Measurements from ENCODE around the gene ZFX.

ZFX gene

DNA sequence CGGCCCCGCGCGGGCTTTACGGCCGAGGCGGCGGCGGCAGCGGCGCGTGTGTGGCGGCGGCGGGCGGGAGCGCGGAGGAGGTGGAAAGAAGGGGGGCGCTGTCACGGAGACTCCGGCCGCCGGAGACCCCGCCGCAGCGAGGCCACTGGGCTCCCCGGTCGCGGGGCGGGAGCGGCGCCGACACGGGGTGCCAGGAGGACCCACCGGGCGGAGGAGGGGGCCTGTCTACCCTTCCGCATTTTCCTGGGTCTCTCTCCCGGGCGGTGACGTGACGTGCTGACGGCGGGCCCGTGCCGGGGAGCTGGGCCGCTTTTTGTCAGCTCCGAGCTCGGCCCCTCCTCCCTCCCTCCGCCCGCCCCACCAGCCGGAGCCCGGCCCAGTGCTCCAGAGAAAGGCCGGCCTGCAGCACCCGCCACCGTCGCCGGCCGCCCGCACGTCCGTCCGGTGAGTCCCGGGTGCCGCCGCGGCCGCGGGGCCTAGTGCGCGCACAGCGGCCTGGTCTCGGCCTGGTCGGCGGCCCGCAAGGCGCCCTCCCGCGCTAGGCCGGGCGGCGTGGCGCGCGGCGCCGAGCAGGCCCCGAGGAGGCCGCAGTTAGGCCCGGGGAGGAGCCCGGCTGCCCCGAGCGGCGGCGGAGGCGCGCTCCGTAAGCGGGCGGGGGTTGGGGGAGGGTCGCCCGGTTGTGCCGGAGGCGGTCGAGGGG, at the start of gene ZFX:
Gene ZFX, plus strand, starts transcription at position 379 of the 700 bp plus-strand sequence. CDS start 23,014 bp downstream, outside the sequence.
- POLR2A ChIA-PET = interaction anchor here (0.7 kb wide), 1 partner anchor 95 kb away, joined by 3 read pairs; no protein-coding TSS in a partner anchor
- DNase-seq (ENCODE audit: extremely low spot score) = peak; percentile 53

DNA sequence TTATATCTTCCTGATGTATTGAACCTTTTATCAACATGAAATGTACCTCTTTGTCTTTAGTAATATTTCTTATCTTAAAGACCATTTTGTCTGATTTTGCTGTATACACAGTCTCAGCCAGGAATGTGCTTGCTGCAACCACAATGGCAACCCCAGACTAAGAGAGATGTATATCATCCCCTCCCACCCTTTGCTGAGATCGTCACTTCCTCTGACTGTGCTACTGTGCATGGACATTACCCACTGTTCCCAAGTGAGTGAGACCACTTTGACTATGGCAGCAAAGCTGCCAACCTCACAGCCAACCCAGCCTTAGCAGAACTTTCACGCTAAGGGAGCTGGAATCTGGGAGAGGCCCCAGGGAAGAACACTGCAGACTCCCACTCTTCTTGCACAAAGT, 48.8 kb upstream of the ZFX start:
- ChIA-PET POLR2A (no interaction called here), CTCF (no interaction called here)
- DNase-seq (ENCODE audit: extremely low spot score) = no peak
- TF ChIP-seq, protein P1, sequence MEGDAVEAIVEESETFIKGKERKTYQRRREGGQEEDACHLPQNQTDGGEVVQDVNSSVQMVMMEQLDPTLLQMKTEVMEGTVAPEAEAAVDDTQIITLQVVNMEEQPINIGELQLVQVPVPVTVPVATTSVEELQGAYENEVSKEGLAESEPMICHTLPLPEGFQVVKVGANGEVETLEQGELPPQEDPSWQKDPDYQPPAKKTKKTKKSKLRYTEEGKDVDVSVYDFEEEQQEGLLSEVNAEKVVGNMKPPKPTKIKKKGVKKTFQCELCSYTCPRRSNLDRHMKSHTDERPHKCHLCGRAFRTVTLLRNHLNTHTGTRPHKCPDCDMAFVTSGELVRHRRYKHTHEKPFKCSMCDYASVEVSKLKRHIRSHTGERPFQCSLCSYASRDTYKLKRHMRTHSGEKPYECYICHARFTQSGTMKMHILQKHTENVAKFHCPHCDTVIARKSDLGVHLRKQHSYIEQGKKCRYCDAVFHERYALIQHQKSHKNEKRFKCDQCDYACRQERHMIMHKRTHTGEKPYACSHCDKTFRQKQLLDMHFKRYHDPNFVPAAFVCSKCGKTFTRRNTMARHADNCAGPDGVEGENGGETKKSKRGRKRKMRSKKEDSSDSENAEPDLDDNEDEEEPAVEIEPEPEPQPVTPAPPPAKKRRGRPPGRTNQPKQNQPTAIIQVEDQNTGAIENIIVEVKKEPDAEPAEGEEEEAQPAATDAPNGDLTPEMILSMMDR (IDR thresholded peaks at IDR 0.05; ENCODE audit: control extremely low read depth, extremely low read depth, low read depth, missing control alignments) = no peak

More for the DNA sequence above, at the start of gene ZFX:
- TF ChIP-seq, protein P1 (IDR thresholded peaks at IDR 0.05; ENCODE audit: control extremely low read depth, extremely low read depth, low read depth, missing control alignments) = no peak
- CTCF ChIA-PET = interaction anchor here (1.2 kb wide), 1 partner anchor 95 kb away, joined by 3 read pairs; the partner anchor contains the start of gene EIF2S3

DNA sequence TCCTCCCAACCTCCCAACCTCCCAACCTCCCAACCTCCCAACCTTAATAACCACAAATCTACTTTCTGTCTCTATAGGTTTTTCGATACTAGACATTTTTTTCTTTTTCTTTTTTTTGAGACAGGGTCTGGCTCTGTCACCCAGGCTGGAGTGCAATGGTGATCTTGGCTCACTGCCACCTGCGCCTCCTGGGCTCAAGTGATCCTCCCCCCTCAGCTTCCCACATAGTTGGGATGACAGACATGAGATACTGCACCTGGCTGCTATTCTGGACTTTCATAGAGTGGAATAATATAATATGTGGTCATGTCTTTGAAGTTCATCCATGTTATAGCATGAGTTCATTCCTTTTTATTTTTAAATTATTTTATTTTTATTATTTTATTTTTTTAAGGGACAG, 39.5 kb upstream of the ZFX start:
- CTCF ChIA-PET = no interaction called here
- POLR2A ChIA-PET = no interaction called here
- TF ChIP-seq, protein P1 (IDR thresholded peaks at IDR 0.05; ENCODE audit: control extremely low read depth, extremely low read depth, low read depth, missing control alignments) = no peak
- DNase-seq (ENCODE audit: extremely low spot score) = no peak

DNA sequence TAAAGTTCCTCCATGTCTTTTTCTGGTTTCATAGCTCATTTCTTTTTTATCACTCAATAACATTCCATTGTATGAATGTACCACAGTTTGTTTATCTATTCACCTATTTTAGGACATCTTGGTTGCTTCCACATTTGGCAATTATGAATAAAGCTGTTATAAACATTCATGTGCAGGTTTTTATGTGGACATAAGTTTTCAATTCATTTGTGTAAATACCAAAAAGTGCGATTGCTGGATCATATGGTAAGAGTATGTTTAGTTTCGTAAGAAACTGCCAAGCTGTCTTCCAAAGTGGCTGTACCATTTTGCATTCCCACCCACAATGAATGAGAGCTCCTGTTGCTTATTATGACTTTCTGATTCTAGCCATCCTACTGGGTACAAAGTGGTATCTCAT, 36.3 kb upstream of the ZFX start:
- no peak for DNase-seq (ENCODE audit: extremely low spot score)
- POLR2A ChIA-PET = no interaction called here
- CTCF ChIA-PET = no interaction called here
- TF ChIP-seq, protein P1 (IDR thresholded peaks at IDR 0.05; ENCODE audit: control extremely low read depth, extremely low read depth, low read depth, missing control alignments) = no peak

DNA sequence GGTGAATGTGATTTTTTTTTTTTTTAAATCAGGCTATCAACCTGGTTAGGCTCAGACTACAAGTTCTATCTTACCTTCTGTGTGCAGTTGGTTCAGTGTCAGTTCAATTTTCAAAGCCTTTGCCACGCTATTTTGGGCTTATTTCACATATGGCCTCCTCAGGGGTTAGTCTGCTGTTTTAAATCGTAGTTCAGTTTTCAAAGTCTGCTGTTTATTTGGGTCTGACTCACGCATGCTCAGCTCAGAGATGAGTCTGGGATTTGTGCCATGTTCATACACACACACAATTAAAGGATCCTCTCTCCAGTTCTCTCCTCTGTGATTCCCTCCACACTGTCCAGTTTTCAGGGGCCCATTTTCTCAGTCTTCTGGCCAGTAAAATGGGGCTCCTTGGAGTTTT, 32.3 kb upstream of the ZFX start:
- TF ChIP-seq, protein P1 (IDR thresholded peaks at IDR 0.05; ENCODE audit: control extremely low read depth, extremely low read depth, low read depth, missing control alignments) = no peak
- DNase-seq (ENCODE audit: extremely low spot score) = no peak
- ChIA-PET CTCF (no interaction called here), POLR2A (no interaction called here)

DNA sequence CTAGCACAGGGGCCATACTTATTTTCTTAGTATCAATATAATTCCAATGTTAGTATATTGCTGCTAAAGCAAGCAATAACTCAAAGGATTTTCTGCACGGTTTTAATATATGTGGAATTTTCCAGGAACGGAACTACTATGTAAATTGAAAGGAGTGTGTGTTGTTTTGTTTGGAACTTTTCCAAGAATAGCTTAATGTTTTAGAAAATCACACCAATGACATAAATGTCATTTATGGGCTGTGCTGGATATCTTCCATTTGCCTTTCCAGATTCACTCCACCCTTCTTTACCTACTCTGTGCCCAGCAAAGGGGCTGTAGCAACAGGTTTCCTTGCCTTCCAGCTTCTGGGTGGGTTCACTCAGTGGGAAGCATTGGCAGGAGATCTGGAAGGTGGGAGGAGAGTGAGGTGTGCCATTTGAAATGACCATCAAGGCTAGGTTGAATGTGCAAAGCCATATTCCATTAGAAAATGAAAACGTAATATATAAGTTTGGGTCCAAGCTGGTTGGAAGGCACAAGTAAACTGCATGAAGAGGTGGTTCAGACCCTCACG, 25.2 kb upstream of the ZFX start:
- POLR2A ChIA-PET = no interaction called here
- no peak for DNase-seq (ENCODE audit: extremely low spot score)
- CTCF ChIA-PET = no interaction called here
- TF ChIP-seq, protein P1 (IDR thresholded peaks at IDR 0.05; ENCODE audit: control extremely low read depth, extremely low read depth, low read depth, missing control alignments) = no peak
